OCI-LY1 (cell line): ENCODE measurements around the gene SRCIN1.
"Not testable (repeated sequence)": the region's sequence is repeated elsewhere in the genome, so short reads cannot be mapped to it uniquely, and the experiment has no call there.

ENCODE experiments used
- H2AFZ ChIP-seq: fragments of 200-600 bp; sonication (generic), shearing (Covaris generic); 2 replicates; pipeline ENCODE4 v1.6.0; 2014; ENCODE audit warnings: antibody characterized with exemption, mild to moderate bottlenecking, low read length
- H3F3A ChIP-seq: fragments of 200-600 bp; sonication (generic), shearing (Covaris generic); 2 replicates; pipeline ENCODE4 v1.6.0; 2014; ENCODE audit warnings: mild to moderate bottlenecking, antibody characterized with exemption, low read length, moderate library complexity; ENCODE audit not compliant: insufficient read depth
- H3K27ac ChIP-seq: fragments of 200-600 bp; sonication (generic); 2 replicates; pipeline ENCODE4 v1.5.1; 2014; ENCODE audit warnings: low read length, mixed run types, mild to moderate bottlenecking, low read depth; ENCODE audit not compliant: poor library complexity, severe bottlenecking
- H3K27me3 ChIP-seq: fragments of 200-600 bp; sonication (generic); 2 replicates; pipeline ENCODE4 v1.6.0; 2014; ENCODE audit warnings: antibody characterized with exemption, mild to moderate bottlenecking, low read length, moderate library complexity; ENCODE audit not compliant: insufficient read depth
- H3K36me3 ChIP-seq: fragments of 200-600 bp; sonication (generic); 2 replicates; pipeline ENCODE4 v1.6.1; 2014; ENCODE audit warnings: mild to moderate bottlenecking, antibody characterized with exemption, low read length, moderate library complexity, mixed read lengths; ENCODE audit not compliant: insufficient read depth
- H3K4me1 ChIP-seq: fragments of 200-600 bp; sonication (generic); 2 replicates; pipeline ENCODE4 v1.5.1; 2014; ENCODE audit warnings: mild to moderate bottlenecking, low read length, moderate library complexity; ENCODE audit not compliant: insufficient read depth, severe bottlenecking
- H3K4me2 ChIP-seq: fragments of 200-600 bp; sonication (generic), shearing (Covaris generic); 2 replicates; pipeline ENCODE4 v1.6.1; 2014; ENCODE audit warnings: low read length
- H3K4me3 ChIP-seq: fragments of 200-600 bp; sonication (generic); 2 replicates; pipeline ENCODE4 v1.5.1; 2014; ENCODE audit warnings: low read length, low read depth, mild to moderate bottlenecking, mixed read lengths; ENCODE audit not compliant: poor library complexity, severe bottlenecking
- H3K79me2 ChIP-seq: fragments of 200-600 bp; shearing (Covaris generic); 2 replicates; pipeline ENCODE4 v1.6.1; 2016; ENCODE audit warnings: mixed run types, low read length, mixed read lengths; ENCODE audit not compliant: insufficient read depth
- H3K9ac ChIP-seq: fragments of 200-600 bp; sonication (generic), shearing (Covaris generic); 2 replicates; pipeline ENCODE4 v1.6.1; 2014; ENCODE audit warnings: mild to moderate bottlenecking, low read length, mixed read lengths
- H3K9me2 ChIP-seq: fragments of 200-600 bp; sonication (generic), shearing (Covaris generic); 2 replicates; pipeline ENCODE4 v1.6.1; 2014; ENCODE audit warnings: low read depth, mild to moderate bottlenecking, low read length, mixed read lengths
- H3K9me3 ChIP-seq: fragments of 200-600 bp; shearing (Covaris generic); 2 replicates; pipeline ENCODE4 v1.6.1; 2014; ENCODE audit warnings: low read length, mixed read lengths
- H4K20me1 ChIP-seq: fragments of 200-600 bp; sonication (generic), shearing (Covaris generic); 2 replicates; pipeline ENCODE4 v1.6.0; 2016; ENCODE audit warnings: mild to moderate bottlenecking, low read length; ENCODE audit not compliant: insufficient read depth
- CTCF ChIP-seq: fragments of 200-600 bp; sonication (generic), shearing (Covaris generic); IDR thresholded peaks from 2 replicates; pipeline ENCODE4 v1.5.1; 2017; ENCODE audit warnings: mild to moderate bottlenecking, antibody characterized with exemption, low read length, moderate library complexity, mixed read lengths
- EZH2 ChIP-seq: fragments of 200-600 bp; sonication (generic), shearing (Covaris generic); IDR thresholded peaks from 2 replicates; pipeline ENCODE4 v1.8.0; 2017; ENCODE audit warnings: borderline replicate concordance, mixed run types, mild to moderate bottlenecking, antibody characterized with exemption, low read length, moderate library complexity, mixed read lengths

The SRCIN1 gene

GRCh38 chr17:38632334-38632733 lies 26.6 kb upstream of the SRCIN1 start:
- H3K4me3 ChIP-seq = no peak overlapping the region
- no peaks in the 10 kb centered on the region for H3K9me2 ChIP-seq
- no peaks in the 10 kb centered on the region for H3F3A ChIP-seq
- no peaks in the 10 kb centered on the region for H3K9me3 ChIP-seq
- H3K27me3 ChIP-seq = no peaks in the 10 kb centered on the region
- no peak overlapping the region for H3K4me2 ChIP-seq
- no peak overlapping the region for H2AFZ ChIP-seq
- no peak overlapping the region for H3K27ac ChIP-seq
- H3K4me1 ChIP-seq = no peaks in the 10 kb centered on the region
- TF ChIP-seq CTCF = no peak
- TF ChIP-seq EZH2 = no peak
- no peaks in the 10 kb centered on the region for H3K79me2 ChIP-seq
- no peaks in the 10 kb centered on the region for H4K20me1 ChIP-seq
- H3K9ac ChIP-seq = no peak overlapping the region
- no peaks in the 10 kb centered on the region for H3K36me3 ChIP-seq

GRCh38 chr17:38628441-38628840 lies 22.7 kb upstream of the SRCIN1 start:
- Histone ChIP-seq H3K9me3 (no peaks in the 10 kb centered on the region), H3K79me2 (no peaks in the 10 kb centered on the region), H3K4me1 (no peaks in the 10 kb centered on the region), H3K27me3 (peaks cover 4% of the 10 kb centered on the region; the same call in 1 of the 2 replicates), H2AFZ (no peak overlapping the region), H4K20me1 (no peaks in the 10 kb centered on the region), H3K36me3 (no peaks in the 10 kb centered on the region), H3K4me3 (no peak overlapping the region), H3K9ac (no peak overlapping the region), H3K27ac (no peak overlapping the region), H3F3A (no peaks in the 10 kb centered on the region), H3K4me2 (no peak overlapping the region), H3K9me2 (no peaks in the 10 kb centered on the region)
- TF ChIP-seq CTCF (no peak), EZH2 (no peak)

- Histone ChIP-seq H3K4me2 (no peak overlapping the region), H3K27me3 (peaks cover 4% of the 10 kb centered on the region; the same call in 1 of the 2 replicates), H2AFZ (no peak overlapping the region), H3F3A (no peaks in the 10 kb centered on the region), H3K36me3 (no peaks in the 10 kb centered on the region), H3K9me2 (no peaks in the 10 kb centered on the region), H3K4me3 (no peak overlapping the region), H3K9me3 (no peaks in the 10 kb centered on the region), H3K79me2 (no peaks in the 10 kb centered on the region), H3K9ac (no peak overlapping the region), H3K4me1 (no peaks in the 10 kb centered on the region), H3K27ac (no peak overlapping the region), H4K20me1 (no peaks in the 10 kb centered on the region)
- no peak for TF ChIP-seq EZH2
- TF ChIP-seq CTCF = no peak
These were observed 22.2 kb upstream of the SRCIN1 start for GRCh38 chr17:38627957-38628356.

- not testable (repeated sequence) for H3K9ac ChIP-seq, H3K4me3 ChIP-seq, H4K20me1 ChIP-seq, H3K79me2 ChIP-seq, H3K4me2 ChIP-seq, H3K27me3 ChIP-seq, H3F3A ChIP-seq, H2AFZ ChIP-seq, H3K4me1 ChIP-seq, H3K36me3 ChIP-seq, H3K9me2 ChIP-seq, H3K27ac ChIP-seq, H3K9me3 ChIP-seq
These were observed 21.0 kb upstream of the SRCIN1 start for GRCh38 chr17:38626606-38627226.
